SKM-1 treated with dmso at 0.1 percent for 144 hours (cell line): ENCODE measurements around the gene TTC34.

Source experiments
- DNase-seq: peaks from one replicate; lab custom pipeline; 2025; ENCODE audit not compliant: unreplicated experiment; lab: John Stamatoyannopoulos, UW

The TTC34 gene

GRCh38 chr1:2643414-2644077 is 157.9 kb downstream of the TTC34 start:
- DNase-seq: no peak

- DNase-seq: peak; percentile 77
Observed at GRCh38 chr1:2642560-2643413, 158.7 kb downstream of the TTC34 start.

- DNase-seq: no peak
Observed at GRCh38 chr1:2642131-2642559, 159.3 kb downstream of the TTC34 start.

- no peak for DNase-seq
Observed at GRCh38 chr1:2641381-2642130, 159.9 kb downstream of the TTC34 start.

GRCh38 chr1:2640626-2641025 is 160.9 kb downstream of the TTC34 start:
- DNase-seq: no peak

GRCh38 chr1:2639607-2640521 is 161.6 kb downstream of the TTC34 start:
- no peak for DNase-seq

GRCh38 chr1:2639203-2639602 is 162.3 kb downstream of the TTC34 start:
- no peak for DNase-seq

GRCh38 chr1:2638466-2639115 is 162.9 kb downstream of the TTC34 start:
- DNase-seq: no peak

- DNase-seq: no peak
Observed at GRCh38 chr1:2637442-2638145, 163.9 kb downstream of the TTC34 start.

- no peak for DNase-seq
Observed at GRCh38 chr1:2636733-2637132, 164.8 kb downstream of the TTC34 start.

GRCh38 chr1:2635361-2636010 is 166.0 kb downstream of the TTC34 start:
- DNase-seq: no peak

GRCh38 chr1:2633936-2634491 is 167.5 kb downstream of the TTC34 start:
- DNase-seq: no peak

GRCh38 chr1:2633366-2633935 is 168.0 kb downstream of the TTC34 start:
- DNase-seq: no peak

GRCh38 chr1:2632561-2633361 is 168.7 kb downstream of the TTC34 start, which contains the start of gene MMEL1:
TSS of gene MMEL1 (minus strand) at chr1:2633016. CDS start at chr1:2629484, 3,532 bp downstream.
- DNase-seq: no peak

GRCh38 chr1:2632051-2632430 is 169.5 kb downstream of the TTC34 start:
- DNase-seq: no peak

GRCh38 chr1:2631136-2632050 is 170.1 kb downstream of the TTC34 start:
- DNase-seq: no peak
